Cerebellar nuclear complex (tissue), 1 donor: ENCODE results near the gene RAB40B.

Experiments
- DNase-seq, 2 experiments: peaks; one replicate each; lab custom pipeline; 2025; lab: John Stamatoyannopoulos, UW

RAB40B gene

DNA sequence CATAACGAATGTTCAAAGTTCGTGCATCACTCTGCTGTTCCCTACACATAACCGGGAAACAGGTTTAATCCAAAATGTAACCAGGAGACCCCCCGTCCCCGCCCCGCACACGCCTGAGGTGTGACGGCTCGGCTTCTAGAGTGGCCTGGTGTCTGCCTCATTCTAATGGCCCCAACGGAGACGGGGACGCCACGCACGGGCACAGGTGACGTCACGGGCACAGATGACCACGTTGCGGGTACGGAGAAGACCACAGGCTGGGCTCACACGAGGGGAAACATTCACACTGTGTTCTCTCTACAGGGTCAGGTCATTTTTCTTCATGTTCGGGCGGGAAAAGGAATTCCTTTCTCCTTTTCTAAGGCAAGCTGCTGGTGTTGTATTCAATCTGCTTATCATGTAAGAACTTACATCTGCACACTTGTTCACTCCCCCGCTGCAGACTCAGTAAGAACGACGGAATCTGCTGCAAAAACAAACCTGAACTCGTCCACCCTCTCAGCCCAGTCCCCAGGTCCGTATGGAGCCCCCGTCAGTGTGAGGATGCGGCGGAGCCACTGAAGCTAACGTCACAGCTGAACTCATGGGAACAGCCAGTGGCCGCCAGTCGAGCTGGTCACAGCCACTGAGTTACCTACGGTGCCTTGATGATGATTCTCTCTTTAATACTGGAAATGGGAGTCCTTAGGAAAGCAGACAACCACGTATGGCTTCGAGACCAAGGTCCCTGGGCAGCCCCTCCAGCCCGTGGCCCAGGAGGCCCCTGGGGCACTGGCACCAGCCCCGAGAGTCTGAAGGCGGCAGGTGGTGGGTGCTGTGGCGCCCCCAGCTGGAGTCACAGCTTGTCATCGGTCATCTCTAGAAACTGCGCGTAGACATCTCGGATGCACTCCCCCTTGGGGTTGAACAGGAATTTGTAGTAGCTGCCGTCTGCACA is 83.1 kb downstream of the RAB40B start:
- no peak for DNase-seq

DNA sequence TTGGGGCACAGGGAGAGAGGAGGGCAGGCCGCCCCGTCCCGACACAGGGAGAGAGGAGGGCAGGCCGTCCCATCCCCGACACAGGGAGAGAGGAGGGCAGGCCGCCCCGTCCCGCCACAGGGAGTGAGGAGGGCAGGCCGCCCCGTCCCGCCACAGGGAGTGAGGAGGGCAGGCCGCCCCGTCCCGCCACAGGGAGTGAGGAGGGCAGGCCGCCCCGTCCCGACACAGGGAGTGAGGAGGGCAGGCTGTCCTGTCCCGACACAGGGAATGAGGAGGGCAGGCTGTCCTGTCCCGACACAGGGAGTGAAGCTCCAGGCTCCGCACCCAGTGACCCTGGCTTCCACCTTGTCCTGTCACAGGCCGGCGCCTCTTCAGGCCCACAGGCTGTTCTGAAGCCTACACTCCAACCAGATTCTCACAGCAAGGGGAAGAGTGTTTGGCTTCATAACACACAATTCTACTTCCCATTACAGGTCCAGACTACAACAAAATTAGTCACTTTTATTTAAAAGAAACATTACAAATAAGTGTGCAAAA is 84.3 kb downstream of the RAB40B start:
- DNase-seq = no peak

DNA sequence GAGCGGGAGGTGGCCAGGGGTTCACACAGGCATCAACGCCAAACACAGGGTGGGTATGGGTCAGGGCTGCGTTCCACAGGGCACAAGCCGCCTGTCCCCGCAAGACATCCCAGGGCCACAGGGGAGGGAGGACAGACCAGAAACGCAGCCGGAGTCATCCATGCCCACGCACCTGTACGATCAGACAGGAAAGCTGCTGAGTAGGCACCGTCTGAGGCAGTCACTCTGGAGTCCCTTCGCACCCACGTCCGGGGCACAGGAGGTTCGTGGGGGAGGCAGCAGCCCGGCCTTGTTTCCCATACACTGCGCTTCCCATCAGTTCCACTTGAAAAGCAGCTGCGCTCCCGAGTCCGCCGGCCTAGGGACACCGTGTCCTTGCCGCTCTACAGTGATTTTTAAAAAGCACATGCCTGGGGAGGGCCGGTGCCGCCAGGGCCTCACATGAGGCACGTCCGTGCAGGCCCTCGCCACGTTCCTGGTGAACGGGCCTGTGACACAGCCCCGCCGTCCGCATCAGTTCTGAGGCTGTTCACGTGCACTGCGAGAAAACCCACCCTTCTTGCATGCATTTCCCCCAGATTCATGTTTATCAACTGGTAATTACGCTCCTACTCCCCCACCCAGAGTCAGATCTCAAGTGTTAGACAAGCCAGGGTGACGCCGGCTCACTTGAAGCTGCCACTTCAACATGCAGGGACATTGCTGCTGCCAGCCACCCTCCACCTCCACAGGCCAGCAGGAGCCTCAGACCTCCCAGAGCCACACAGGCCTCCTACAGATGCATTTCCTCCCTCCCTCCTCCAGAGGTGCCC is 85.0 kb downstream of the RAB40B start:
- DNase-seq = no peak

DNA sequence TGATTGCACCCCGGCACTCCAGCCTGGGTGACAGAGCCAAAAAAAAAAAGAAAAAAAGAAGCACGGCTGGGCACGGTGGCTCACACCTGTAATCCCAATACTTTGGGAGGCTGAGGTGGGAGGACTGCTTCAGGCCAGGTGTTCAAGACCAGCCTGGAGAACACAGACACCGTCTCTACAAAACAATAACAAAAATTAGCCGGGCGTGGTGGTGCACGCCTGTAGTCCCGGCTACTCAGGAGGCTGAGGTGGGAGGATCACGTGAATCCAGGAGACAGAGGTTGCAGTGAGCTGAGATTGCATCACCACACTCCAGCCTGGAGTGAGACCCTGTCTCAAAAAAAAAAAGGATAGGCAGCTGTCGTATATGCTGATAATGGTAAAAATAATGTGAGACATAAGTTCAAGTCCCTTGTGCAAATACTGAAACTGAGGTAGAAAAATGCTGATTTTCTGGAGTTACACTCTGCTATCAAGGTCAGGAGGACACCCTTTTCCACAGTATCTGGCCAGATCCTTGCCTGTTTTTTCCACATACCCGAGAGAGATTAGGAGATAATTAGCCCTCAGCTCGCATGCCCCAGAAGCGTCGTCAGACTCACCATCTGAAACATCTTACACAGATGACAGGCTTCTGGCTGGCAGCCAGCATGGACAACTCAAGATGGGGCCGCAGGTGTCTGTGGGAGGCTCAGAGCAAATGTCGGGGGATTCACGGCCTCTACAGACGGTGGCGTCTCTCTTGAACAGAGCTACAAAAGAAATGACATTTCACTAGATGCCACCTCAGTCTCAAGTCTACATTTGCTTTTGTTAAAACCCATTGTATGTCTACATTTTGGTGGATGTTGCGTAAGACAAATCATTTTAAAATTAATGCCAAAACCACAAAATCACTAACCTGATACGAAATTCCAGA is 87.1 kb downstream of the RAB40B start:
- DNase-seq = no peak

DNA sequence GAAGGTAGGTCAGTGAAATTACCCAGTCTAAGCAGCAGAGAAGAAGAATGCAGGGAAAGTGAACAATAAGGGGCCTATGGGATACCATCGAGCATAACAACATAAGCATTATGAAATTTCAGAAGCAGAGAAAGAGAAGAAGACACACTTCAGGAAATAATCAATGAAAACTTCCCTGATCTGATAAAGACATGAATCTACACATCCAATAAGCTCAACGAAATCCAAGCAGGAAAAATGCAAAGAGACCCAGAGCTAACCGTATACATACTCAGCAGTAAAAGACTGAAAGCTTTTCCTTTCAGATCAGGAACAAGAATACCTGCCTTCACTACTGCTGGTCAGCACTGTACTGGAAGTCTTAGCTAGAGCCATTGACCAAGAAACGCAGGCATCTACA is 88.8 kb downstream of the RAB40B start:
- no peak for DNase-seq

DNA sequence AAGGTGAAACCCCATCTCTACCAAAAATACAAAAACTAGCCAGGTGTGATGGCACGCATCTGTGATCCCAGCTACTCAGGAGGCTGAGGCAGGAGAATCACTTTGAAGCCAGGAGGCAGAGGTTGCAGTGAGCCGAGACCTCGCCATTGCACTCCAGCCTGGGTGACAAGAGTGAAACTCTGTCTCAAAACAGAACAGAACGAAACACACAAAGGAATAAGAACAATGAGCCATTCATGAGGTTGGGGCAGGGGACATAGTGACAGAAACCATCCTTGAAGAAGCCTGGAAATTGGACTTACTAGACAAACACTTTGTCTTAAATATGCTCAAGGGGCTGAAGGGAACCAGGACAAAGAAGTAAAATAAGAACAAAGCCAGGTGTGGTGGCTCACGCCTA is 89.7 kb downstream of the RAB40B start:
- no peak for DNase-seq

DNA sequence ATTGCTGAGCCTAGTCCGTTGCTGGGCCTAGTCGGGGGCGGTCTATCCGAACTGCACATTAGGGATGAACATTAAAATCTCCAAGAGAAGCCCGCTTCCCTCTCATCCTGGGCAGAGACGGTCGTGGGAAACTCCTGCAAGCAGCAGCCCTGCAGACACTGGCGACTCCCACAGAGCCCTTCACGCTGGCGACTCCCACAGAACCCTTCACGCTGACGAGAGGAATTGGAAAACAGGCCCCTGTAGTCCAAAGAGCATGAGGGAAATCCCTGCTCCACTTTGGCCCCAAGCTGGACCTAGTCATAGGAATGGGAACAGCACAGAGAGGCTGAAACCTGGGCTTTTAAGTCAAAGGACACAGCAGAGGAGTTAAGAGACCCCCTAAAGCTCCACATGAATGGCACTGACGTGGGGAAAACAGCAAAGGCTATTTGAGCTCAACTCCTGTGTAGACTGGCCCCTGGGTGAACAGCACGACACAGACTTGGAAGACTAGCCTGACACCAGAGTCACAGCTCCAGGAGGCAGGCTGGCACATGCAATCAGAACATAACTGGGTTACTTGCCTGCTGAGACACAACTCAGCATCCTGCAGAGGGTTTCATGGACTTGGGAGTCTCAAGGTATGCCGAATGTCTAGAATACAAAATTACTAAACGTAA is 92.4 kb downstream of the RAB40B start:
- no peak for DNase-seq
